GM21381 (cell line): ENCODE data around the gene KDM5B.

Experiments
- ATAC-seq: cut with Tn5 transposase; IDR thresholded peaks from one replicate; pipeline ENCODE4 v1.9.1; 2021; ENCODE audit warnings: mild to moderate bottlenecking, moderate library complexity; ENCODE audit not compliant: unreplicated experiment

The KDM5B gene

GRCh38 chr1:202689082-202689481, 119.1 kb downstream of the KDM5B start:
- no peak for ATAC-seq

DNA sequence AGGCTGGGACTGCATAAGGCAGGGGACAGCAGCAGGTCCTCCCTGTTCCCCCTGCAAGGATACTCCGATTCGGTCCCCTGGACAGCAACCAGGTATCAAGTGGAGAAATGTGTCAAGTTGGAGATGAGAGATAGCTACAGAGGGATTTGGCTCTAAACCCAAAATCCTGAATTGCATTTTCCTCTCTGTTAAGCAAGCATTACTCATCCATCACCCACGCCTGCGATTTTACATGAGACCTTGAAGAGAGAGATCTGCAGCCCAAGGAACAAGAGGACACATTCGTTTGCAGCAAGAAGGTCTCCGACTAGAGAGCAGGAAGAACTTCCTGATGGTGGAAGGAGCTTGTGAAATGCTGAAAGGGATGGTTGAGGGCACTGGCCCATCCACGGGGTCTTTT, 119.8 kb downstream of the KDM5B start:
- no peak for ATAC-seq

- no peak for ATAC-seq
Observed at GRCh38 chr1:202687798-202688197, 120.4 kb downstream of the KDM5B start.

- no peak for ATAC-seq
Observed at GRCh38 chr1:202687370-202687769, 120.9 kb downstream of the KDM5B start.

DNA sequence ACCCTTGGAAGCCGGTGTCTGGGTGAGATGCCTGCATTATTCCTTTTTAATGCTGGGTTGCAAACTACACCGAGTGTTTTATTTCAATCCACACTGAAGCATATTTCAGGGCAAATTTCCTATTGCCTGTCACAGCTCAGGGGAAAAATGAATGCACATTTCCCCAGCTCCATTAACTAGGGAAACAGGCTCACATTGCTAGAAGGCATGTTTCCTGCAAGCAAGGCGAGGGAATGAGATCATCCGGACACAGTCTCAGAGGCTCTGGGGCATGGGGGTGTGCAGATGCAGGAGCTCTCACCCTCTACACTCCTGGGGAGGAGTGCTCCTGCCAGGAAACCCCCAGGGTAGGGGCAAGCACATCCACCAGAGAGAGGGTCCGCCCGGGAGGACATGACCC, 122.6 kb downstream of the KDM5B start:
- ATAC-seq, result no peak

DNA sequence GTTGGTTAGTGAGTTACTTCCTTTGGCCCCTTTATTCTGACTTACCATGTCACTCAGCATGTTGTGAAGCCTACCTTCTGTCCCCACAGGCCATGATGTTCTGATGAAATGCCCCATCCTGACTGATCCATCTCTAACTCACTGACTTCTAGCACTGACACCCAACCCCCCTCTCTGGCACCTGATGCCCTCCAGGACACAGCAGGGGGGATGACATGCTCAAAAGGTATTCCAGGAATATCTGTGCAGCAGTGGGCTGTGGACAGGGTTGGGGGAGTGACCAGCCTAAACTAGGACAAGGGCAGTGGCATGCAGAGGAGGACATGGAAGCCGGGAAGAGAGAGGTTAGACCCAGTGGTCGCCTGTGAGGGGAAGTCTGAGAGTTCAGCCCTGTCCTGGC, 123.5 kb downstream of the KDM5B start:
- no peak for ATAC-seq

DNA sequence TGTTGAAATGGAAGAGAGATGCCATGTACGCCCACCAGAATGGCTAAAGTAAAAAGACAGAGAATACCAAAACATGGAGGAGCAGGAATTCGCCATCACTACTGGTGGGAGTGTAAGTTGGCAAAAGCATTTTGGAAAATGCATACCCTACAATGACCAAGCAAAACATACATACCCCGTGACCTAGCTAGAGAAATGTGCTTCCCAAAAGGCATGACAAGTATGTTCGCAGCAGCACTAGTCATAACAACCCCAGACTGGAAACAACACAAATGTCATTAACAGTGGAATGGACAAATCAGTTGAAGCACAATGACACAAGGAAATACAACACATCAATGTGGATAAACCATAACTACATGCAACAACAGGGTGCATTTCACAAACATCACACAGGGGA, 125.2 kb downstream of the KDM5B start:
- no peak for ATAC-seq

GRCh38 chr1:202682477-202682876, 125.7 kb downstream of the KDM5B start:
- ATAC-seq, result no peak

DNA sequence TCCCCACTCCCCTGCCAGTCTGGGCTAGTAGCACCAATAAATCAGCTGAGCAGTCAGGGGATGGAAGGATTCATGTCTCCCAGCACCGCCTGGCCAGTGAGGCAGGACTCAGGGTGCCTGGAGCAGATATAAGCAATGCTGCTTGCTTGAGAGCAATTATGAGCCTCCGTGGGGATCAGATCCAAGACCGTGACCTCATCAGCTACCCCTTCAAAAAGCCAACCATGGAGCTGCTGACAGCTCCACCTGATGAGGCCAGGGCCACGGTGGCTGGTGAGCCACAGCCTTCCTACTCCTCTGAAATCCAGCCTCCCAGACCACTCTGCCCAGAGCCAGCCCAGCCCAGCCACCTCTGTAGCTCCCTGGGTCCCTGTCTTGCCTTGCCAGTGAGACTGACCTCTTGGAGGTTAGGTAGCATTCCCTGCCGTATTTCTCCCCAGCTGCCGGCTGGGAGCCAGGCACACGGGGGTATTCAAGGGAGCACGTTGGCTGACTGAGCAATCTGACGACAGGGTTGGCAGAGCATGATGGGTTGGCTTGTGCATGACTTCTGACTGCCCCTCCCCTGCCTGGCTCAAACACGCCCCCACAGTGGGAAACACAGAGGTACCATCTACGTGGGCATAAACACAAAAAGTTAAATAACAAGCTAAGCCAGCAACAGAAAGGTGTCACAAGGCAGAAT, 126.3 kb downstream of the KDM5B start:
- no peak for ATAC-seq

DNA sequence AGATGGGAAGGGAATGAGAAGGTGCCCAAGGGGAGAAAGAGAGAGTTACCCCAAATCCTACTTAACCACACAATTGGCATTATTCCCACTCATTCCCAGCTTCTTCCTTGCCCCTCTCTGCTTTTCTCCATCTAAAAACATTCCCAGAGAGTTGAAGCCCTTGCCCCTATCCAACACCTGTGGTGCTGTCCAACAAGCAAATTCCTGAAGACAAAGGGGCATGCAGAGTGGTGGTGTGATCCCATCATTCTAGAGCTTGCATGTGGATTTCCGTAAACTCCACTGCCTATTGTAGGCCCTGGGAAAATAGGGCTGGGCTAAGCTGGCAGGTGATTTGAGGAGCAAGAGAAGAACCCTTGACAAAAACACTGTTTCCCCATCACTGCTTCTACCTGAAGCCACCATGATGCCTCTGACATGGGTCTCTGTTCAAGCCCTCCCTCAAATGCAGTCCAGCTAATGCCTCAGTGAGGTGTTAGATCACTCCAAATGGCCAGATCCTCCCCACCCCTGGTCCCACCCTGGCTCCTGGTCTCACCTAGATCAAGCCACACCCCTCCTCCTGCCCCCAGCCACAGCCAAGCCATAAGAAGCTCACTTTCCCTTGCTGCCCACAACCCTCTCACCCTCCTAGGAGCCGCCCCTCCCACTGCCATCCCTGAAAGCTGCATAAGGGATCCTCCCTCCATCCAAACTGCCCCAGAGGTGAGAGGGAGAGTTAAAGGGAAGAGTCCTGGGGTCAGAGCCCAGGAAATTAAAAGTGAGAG, 127.5 kb downstream of the KDM5B start:
- ATAC-seq, result no peak

GRCh38 chr1:202679406-202680177, 128.6 kb downstream of the KDM5B start:
- ATAC-seq, result no peak

DNA sequence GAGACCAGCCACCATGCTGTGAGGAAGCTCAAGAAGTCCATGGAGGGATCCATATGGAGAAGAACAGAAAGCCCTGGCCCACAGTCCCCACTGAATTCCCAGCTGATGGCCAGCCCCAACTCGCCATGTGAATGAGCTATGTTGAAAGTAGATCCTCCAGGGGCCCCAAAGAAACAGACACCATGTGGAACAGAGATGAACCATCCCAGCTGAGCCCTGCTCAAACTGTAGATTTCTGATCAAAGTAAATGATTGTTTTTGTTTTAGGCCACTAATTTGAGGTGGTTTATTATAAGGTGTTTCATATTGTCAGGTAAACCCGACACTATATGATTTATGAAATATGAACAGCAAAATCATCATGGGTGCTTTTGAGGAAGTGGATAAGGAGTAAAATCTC, 130.8 kb downstream of the KDM5B start:
- no peak for ATAC-seq
